Endothelial cell of umbilical vein (primary cell): ENCODE results near the gene SORL1. TPM values are rescaled to one million over a fixed set of nuclear protein-coding genes. Genes with fewer than 3 reads are reported as not detected.

ENCODE experiments used
- BruUV-seq: library from RNA; stranded (reverse); fragments of 400-500 nt; replicated peaks from 2 replicates; lab custom pipeline; 2021; lab: Mats Ljungman, UMichigan
- CTCF ChIA-PET: fragments of 300-600, 350-600 bp; sonication (Branson Sonifier 250); formaldehyde crosslinking; loops from one replicate; lab custom pipeline; 2021; ENCODE audit warnings: antibody characterized with exemption, inconsistent platforms; lab: Charles Lee
- POLR2A ChIA-PET: fragments of 300-600, 350-600 bp; sonication (Branson Sonifier 250); formaldehyde crosslinking; loops from one replicate; lab custom pipeline; 2021; ENCODE audit warnings: antibody characterized with exemption, inconsistent platforms; lab: Charles Lee
- DNase-seq: peaks from one replicate; pipeline ENCODE4 v3.0.0-alpha.2; 2011; ENCODE audit warnings: low read depth, low spot score
- FAIRE-seq: peaks from 2 replicates; lab custom pipeline; 2011; peaks lifted over from hg19 to GRCh38; lab: Jason Lieb, UNC
- H2AFZ ChIP-seq: 2 replicates; pipeline ENCODE4 v1.6.0; 2012; ENCODE audit warnings: low read depth, low read length, control low read depth, inconsistent platforms
- H3K27ac ChIP-seq: 2 replicates; pipeline ENCODE4 v1.5.1; 2011; ENCODE audit warnings: low read depth, mild to moderate bottlenecking, control low read depth, low read length, moderate library complexity; ENCODE audit not compliant: insufficient read depth
- H3K27me3 ChIP-seq, 2 experiments: 2 replicates each; pipeline versions ENCODE4 v1.6.0 to v1.6.1; 2011; ENCODE audit warnings: low read length in 2 of 2, mixed read lengths in 1 of 2; ENCODE audit not compliant: control insufficient read depth in 2 of 2, insufficient read depth in 2 of 2
- H3K36me3 ChIP-seq, 2 experiments: 2 replicates in 1 of 2; 3 replicates in 1 of 2; pipeline ENCODE4 v1.5.1; 2011; ENCODE audit warnings: low read length in 2 of 2, mild to moderate bottlenecking in 1 of 2, moderate library complexity in 1 of 2; ENCODE audit not compliant: control insufficient read depth in 2 of 2, insufficient read depth in 2 of 2; ENCODE audit errors: extremely low read depth in 1 of 2
- H3K4me1 ChIP-seq: 3 replicates; pipeline ENCODE4 v1.5.1; 2011; ENCODE audit warnings: mild to moderate bottlenecking, low read length; ENCODE audit not compliant: control insufficient read depth, insufficient read depth; ENCODE audit errors: extremely low read depth
- H3K4me2 ChIP-seq: 2 replicates; pipeline ENCODE4 v1.6.1; 2011; ENCODE audit warnings: low read length, control low read depth, mixed read lengths; ENCODE audit not compliant: insufficient read depth
- H3K4me3 ChIP-seq, 3 experiments: fragments of 200-600 bp in 1 of 3; sonication (generic), shearing (Covaris generic) in 1 of 3; replicated peaks in 1 of 3; 2 replicates each; pipeline ENCODE4 v1.5.1; 2011 to 2016; ENCODE audit warnings: control low read depth in 3 of 3, low read length in 3 of 3, mild to moderate bottlenecking in 2 of 3, inconsistent platforms in 1 of 3, low read depth in 1 of 3, moderate library complexity in 1 of 3; ENCODE audit not compliant: insufficient read depth in 1 of 3
- H3K79me2 ChIP-seq: 2 replicates; pipeline ENCODE4 v1.6.0; 2012; ENCODE audit warnings: low read length, inconsistent platforms; ENCODE audit not compliant: control insufficient read depth, insufficient read depth
- H3K9ac ChIP-seq: replicated peaks from 2 replicates; pipeline ENCODE3; 2011; ENCODE audit warnings: low read length, control low read depth; ENCODE audit not compliant: insufficient read depth; ENCODE audit errors: extremely low read depth
- H3K9me1 ChIP-seq: replicated peaks from 3 replicates; pipeline ENCODE4 v1.6.0; 2011; ENCODE audit warnings: mild to moderate bottlenecking, low read length; ENCODE audit not compliant: control insufficient read depth, insufficient read depth; ENCODE audit errors: extremely low read depth
- H3K9me3 ChIP-seq: replicated peaks from 2 replicates; pipeline ENCODE4 v1.5.1; 2012; ENCODE audit warnings: low read length, inconsistent platforms; ENCODE audit not compliant: control insufficient read depth, insufficient read depth
- H4K20me1 ChIP-seq: replicated peaks from 2 replicates; pipeline ENCODE3; 2011; ENCODE audit warnings: mild to moderate bottlenecking, low read length; ENCODE audit not compliant: control insufficient read depth, insufficient read depth; ENCODE audit errors: extremely low read depth
- EZH2 ChIP-seq: IDR thresholded peaks from 2 replicates; pipeline ENCODE4 v1.6.1; 2012; ENCODE audit warnings: borderline replicate concordance, low read depth, mild to moderate bottlenecking, moderate library complexity, low read length, inconsistent platforms; ENCODE audit not compliant: severe bottlenecking
- FOS ChIP-seq: IDR thresholded peaks from 2 replicates; pipeline ENCODE4 v1.6.1; 2011; ENCODE audit warnings: mild to moderate bottlenecking, low read length, moderate library complexity, borderline replicate concordance; ENCODE audit not compliant: insufficient read depth
- GATA2 ChIP-seq: IDR thresholded peaks from 2 replicates; pipeline ENCODE4 v1.7.0; 2011; ENCODE audit warnings: low read depth, mild to moderate bottlenecking, moderate library complexity, mixed read lengths, low read length; ENCODE audit not compliant: insufficient read length, insufficient read depth
- JUN ChIP-seq: IDR thresholded peaks from 2 replicates; pipeline ENCODE4 v1.6.1; 2011; ENCODE audit warnings: borderline replicate concordance, low read depth; ENCODE audit not compliant: insufficient read length, insufficient read depth
- MYC ChIP-seq: IDR thresholded peaks from one replicate; pipeline ENCODE4 v1.6.1; 2011; ENCODE audit warnings: mild to moderate bottlenecking, low read depth, low read length
- POLR2A ChIP-seq: IDR thresholded peaks from 2 replicates; pipeline ENCODE4 v1.6.1; 2012; ENCODE audit warnings: low read depth, mild to moderate bottlenecking, control low read depth, low read length
- POLR2AphosphoS5 ChIP-seq: IDR thresholded peaks from 2 replicates; pipeline ENCODE4 v1.6.1; 2012; ENCODE audit warnings: low read depth, mild to moderate bottlenecking, control low read depth, low read length, moderate library complexity; ENCODE audit not compliant: insufficient read depth
- dilution Hi-C: fragments of 300-500 bp; cut with MboI; formaldehyde crosslinking; loops from one replicate; pipeline ENCODE4 v1.15.0; 2019; ENCODE audit warnings: low sequenced_read_pairs; ENCODE audit not compliant: extremely low pct_ligation_motif_present
- intact Hi-C: fragments of 100-400 bp; cut with micrococcal nuclease; formaldehyde crosslinking; loops from one replicate; pipeline ENCODE4 v1.10.0; 2022
- polyA plus RNA-seq, 4 experiments: library from polyadenylated mRNA; depleted of rRNA in 3 of 4; stranded (reverse) in 3 of 4; unstranded in 1 of 4; fragments of >200 nt; gene quantifications; 2 replicates each; pipeline versions ENCODE4 v1.2.1 to v1.2.3, GENCODE V29; 2011 to 2012; ENCODE audit warnings: missing spikeins in 1 of 4
- total RNA-seq: library from RNA; stranded (reverse); gene quantifications from 2 replicates; pipeline ENCODE4 v1.2.3, GENCODE V29; 2021
- TF ChIP-seq, protein P1 (sequence below), 2 donors: IDR thresholded peaks; 1 replicate in 1 of 2; 2 replicates in 1 of 2; pipeline ENCODE4 v1.5.1; 2011; ENCODE audit warnings: low read length in 2 of 2, mild to moderate bottlenecking in 2 of 2, moderate library complexity in 2 of 2, control low read depth in 1 of 2, inconsistent platforms in 1 of 2, low read depth in 1 of 2; ENCODE audit not compliant: insufficient read depth in 1 of 2; ENCODE audit errors: extremely low read depth in 1 of 2
- TF ChIP-seq, protein P2 (sequence below): IDR thresholded peaks from 2 replicates; pipeline ENCODE4 v1.6.1; 2011; ENCODE audit not compliant: insufficient read depth, insufficient read length

SORL1 gene
- total and polyA plus RNA-seq, 2 donors (not counting 3 experiments of a cell fraction or from before 2014, with no cell fraction given): 0.17 to 0.31 TPM

DNA sequence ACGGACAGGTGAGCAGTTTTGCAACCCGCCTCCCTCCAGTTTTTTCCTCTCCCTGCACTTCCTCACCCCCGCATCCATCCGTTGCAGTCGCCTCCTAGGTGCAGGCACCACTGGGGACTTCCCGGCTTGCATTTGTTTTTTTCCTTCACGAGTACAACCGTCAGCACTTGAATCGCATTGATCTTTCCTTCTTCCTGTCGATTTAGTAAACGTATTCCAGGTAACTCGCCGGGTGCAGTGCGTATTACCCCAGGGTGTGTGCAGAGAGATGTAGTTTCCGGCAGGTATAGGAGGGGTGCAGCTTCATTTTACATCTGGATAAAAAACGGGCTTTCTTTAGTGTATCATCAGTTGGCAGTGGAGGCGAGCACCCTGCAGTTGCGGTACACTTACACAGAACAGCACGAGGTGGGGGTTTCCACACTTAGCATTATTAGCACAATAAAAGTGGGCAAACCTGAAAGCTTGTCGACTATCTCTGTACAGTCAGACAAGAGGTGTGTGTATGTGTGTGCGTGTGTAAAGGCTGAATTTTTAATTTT lies 566 bp downstream of the SORL1 start, which contains the start of gene SORL1-AS1:
TSS of gene SORL1-AS1 (minus strand) at position 359 of the 542 bp plus-strand sequence.
- H3K79me2 ChIP-seq: no peaks in the 10 kb centered on the region
- FAIRE-seq (no peak), DNase-seq (no peak)
- H2AFZ ChIP-seq: peak within 1 kb of the TSS; percentile 61
- H3K9me1 ChIP-seq: no peaks in the 10 kb centered on the region
- H4K20me1 ChIP-seq: no peaks in the 10 kb centered on the region
- ChIA-PET CTCF (interaction anchor here (0.7 to 2.4 kb wide), 7 partner anchors 10 to 139 kb away, joined by 3 to 12 read pairs (median 3); no protein-coding TSS in a partner anchor), POLR2A (no interaction called here)
- dilution Hi-C loops (no loop called here), intact Hi-C loops (loop anchor here (1.0 kb wide), 2 partner anchors 12 to 139 kb away; no protein-coding TSS in a partner anchor)
- H3K36me3 ChIP-seq: no peaks in the 10 kb centered on the region
- no peaks in the 10 kb centered on the region for H3K4me1 ChIP-seq
- H3K4me3 ChIP-seq: peak within 1 kb of the TSS in 2 of 3 experiments; percentile 1 to 38
- H3K27me3 ChIP-seq: peaks cover 41 to 44% of the 10 kb centered on the region in 2 experiments
- no TSS peak for BruUV-seq
- TF ChIP-seq, protein P1, sequence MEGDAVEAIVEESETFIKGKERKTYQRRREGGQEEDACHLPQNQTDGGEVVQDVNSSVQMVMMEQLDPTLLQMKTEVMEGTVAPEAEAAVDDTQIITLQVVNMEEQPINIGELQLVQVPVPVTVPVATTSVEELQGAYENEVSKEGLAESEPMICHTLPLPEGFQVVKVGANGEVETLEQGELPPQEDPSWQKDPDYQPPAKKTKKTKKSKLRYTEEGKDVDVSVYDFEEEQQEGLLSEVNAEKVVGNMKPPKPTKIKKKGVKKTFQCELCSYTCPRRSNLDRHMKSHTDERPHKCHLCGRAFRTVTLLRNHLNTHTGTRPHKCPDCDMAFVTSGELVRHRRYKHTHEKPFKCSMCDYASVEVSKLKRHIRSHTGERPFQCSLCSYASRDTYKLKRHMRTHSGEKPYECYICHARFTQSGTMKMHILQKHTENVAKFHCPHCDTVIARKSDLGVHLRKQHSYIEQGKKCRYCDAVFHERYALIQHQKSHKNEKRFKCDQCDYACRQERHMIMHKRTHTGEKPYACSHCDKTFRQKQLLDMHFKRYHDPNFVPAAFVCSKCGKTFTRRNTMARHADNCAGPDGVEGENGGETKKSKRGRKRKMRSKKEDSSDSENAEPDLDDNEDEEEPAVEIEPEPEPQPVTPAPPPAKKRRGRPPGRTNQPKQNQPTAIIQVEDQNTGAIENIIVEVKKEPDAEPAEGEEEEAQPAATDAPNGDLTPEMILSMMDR (IDR thresholded peaks at IDR 0.05; ENCODE audit: extremely low read depth in 1 of 2, insufficient read depth in 1 of 2, low read depth in 1 of 2, low read length in 2 of 2): no peak
- TF ChIP-seq EZH2: peak; percentile 65
- H3K4me2 ChIP-seq: peak within 1 kb of the TSS; percentile 39
- no peaks in the 10 kb centered on the region for H3K9me3 ChIP-seq
- no peak within 1 kb of the TSS for H3K9ac ChIP-seq
- no peak within 1 kb of the TSS for H3K27ac ChIP-seq

GRCh38 chr11:121453589-121454299 lies 1.6 kb downstream of the SORL1 start:
- H3K9me1 ChIP-seq: no peaks in the 10 kb centered on the region
- DNase-seq: no peak
- intact Hi-C loops: no loop called here
- no peak overlapping the region for H3K4me2 ChIP-seq
- H3K4me3 ChIP-seq: no peak overlapping the region
- no peaks in the 10 kb centered on the region for H4K20me1 ChIP-seq
- H3K9me3 ChIP-seq: no peaks in the 10 kb centered on the region
- ChIA-PET CTCF (interaction anchor here (1.0 kb wide), 1 partner anchor 138 kb away, joined by 5 read pairs; no protein-coding TSS in a partner anchor), POLR2A (no interaction called here)
- H3K79me2 ChIP-seq: no peaks in the 10 kb centered on the region
- dilution Hi-C loops: no loop called here
- H3K9ac ChIP-seq: no peak overlapping the region
- H2AFZ ChIP-seq: no peak overlapping the region
- H3K27ac ChIP-seq: no peak overlapping the region
- no peak for FAIRE-seq
- H3K36me3 ChIP-seq: no peaks in the 10 kb centered on the region
- TF ChIP-seq JUN (no peak), MYC (no peak), POLR2AphosphoS5 (no peak), FOS (no peak), POLR2A (no peak), EZH2 (no peak), GATA2 (no peak)
- TF ChIP-seq, protein P2, sequence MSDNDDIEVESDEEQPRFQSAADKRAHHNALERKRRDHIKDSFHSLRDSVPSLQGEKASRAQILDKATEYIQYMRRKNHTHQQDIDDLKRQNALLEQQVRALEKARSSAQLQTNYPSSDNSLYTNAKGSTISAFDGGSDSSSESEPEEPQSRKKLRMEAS: no peak
- TF ChIP-seq, protein P1 (IDR thresholded peaks at IDR 0.05; ENCODE audit: extremely low read depth in 1 of 2, insufficient read depth in 1 of 2, low read depth in 1 of 2, low read length in 2 of 2): no peak
- BruUV-seq: no TSS peak
- no peaks in the 10 kb centered on the region for H3K4me1 ChIP-seq
- peaks cover 41 to 42% of the 10 kb centered on the region in 2 experiments for H3K27me3 ChIP-seq
